Neural cell (in vitro differentiated cells): ENCODE results near the gene TRERF1. TPM values are rescaled to one million over a fixed set of nuclear protein-coding genes. Genes with fewer than 3 reads are reported as not detected.

Experiments used
- H2AFZ ChIP-seq: fragments of 200-600, 300-800 bp; sonication (generic), shearing (Covaris generic); 2 replicates; pipeline ENCODE4 v1.6.0; 2014; ENCODE audit warnings: low read depth, mild to moderate bottlenecking, antibody characterized with exemption, low read length, moderate library complexity
- H3F3A ChIP-seq: fragments of 200-600 bp; shearing (Covaris generic); 2 replicates; pipeline ENCODE4 v1.6.1; 2016; ENCODE audit warnings: mild to moderate bottlenecking, moderate library complexity, mixed read lengths, antibody characterized with exemption, low read length; ENCODE audit not compliant: insufficient read depth, poor library complexity, severe bottlenecking
- H3K27ac ChIP-seq: fragments of 200-600, 300-800 bp; sonication (generic), shearing (Covaris generic); 2 replicates; pipeline ENCODE4 v1.5.1; 2014; ENCODE audit warnings: mild to moderate bottlenecking, low read length, moderate library complexity
- H3K27me3 ChIP-seq: fragments of 300-800, 200-600 bp; sonication (generic), shearing (Covaris generic); 2 replicates; pipeline ENCODE4 v1.6.0; 2014; ENCODE audit warnings: mild to moderate bottlenecking, low read depth, low read length, moderate library complexity; ENCODE audit not compliant: insufficient read depth
- H3K36me3 ChIP-seq: fragments of 300-800, 200-600 bp; sonication (generic), shearing (Covaris generic); 2 replicates; pipeline ENCODE4 v1.5.1; 2014; ENCODE audit warnings: mild to moderate bottlenecking, antibody characterized with exemption, low read length, moderate library complexity; ENCODE audit not compliant: insufficient read depth
- H3K4me2 ChIP-seq: fragments of 300-800, 200-600 bp; sonication (generic), shearing (Covaris generic); 2 replicates; pipeline ENCODE4 v1.6.0; 2014; ENCODE audit warnings: mild to moderate bottlenecking, low read length
- H3K4me3 ChIP-seq: fragments of 300-800, 200-600 bp; sonication (generic), shearing (Covaris generic); 2 replicates; pipeline ENCODE4 v1.5.1; 2014; ENCODE audit warnings: mild to moderate bottlenecking, low read length, moderate library complexity
- H3K79me2 ChIP-seq: fragments of 200-600 bp; shearing (Covaris generic); replicated peaks from 2 replicates; pipeline ENCODE4 v1.6.0; 2014; ENCODE audit warnings: mild to moderate bottlenecking, low read length, moderate library complexity; ENCODE audit not compliant: insufficient read depth
- H3K9ac ChIP-seq: fragments of 300-800, 200-600 bp; sonication (generic), shearing (Covaris generic); 2 replicates; pipeline ENCODE4 v1.6.1; 2016; ENCODE audit warnings: mild to moderate bottlenecking, low read length, mixed read lengths
- H3K9me2 ChIP-seq: fragments of 200-600 bp; shearing (Covaris generic); 2 replicates; pipeline ENCODE4 v1.6.1; 2016; ENCODE audit warnings: mild to moderate bottlenecking, low read length, mixed read lengths; ENCODE audit not compliant: insufficient read depth
- H3K9me3 ChIP-seq: fragments of 200-600, 300-800 bp; sonication (generic), shearing (Covaris generic); 2 replicates; pipeline ENCODE4 v1.6.1; 2016; ENCODE audit warnings: mild to moderate bottlenecking, mixed run types, low read length, moderate library complexity, mixed read lengths
- H4K20me1 ChIP-seq: fragments of 200-600 bp; shearing (Covaris generic); 2 replicates; pipeline ENCODE4 v1.6.1; 2016; ENCODE audit warnings: mild to moderate bottlenecking, mixed run types; ENCODE audit not compliant: insufficient read depth
- EP300 ChIP-seq: fragments of 450-650 bp; conservative IDR thresholded peaks from 2 replicates; pipeline ENCODE4 v1.6.1; 2014; ENCODE audit warnings: antibody characterized with exemption, mild to moderate bottlenecking, moderate library complexity; ENCODE audit not compliant: poor library complexity, severe bottlenecking
- EZH2 ChIP-seq: fragments of 200-600, 300-800 bp; shearing (Covaris generic), sonication (generic); IDR thresholded peaks from 2 replicates; pipeline ENCODE4 v1.6.1; 2014; ENCODE audit warnings: antibody characterized with exemption, low read length, borderline replicate concordance, mild to moderate bottlenecking; ENCODE audit not compliant: insufficient read depth, poor library complexity, severe bottlenecking
- MXI1 ChIP-seq: fragments of 450-650 bp; conservative IDR thresholded peaks from 2 replicates; pipeline ENCODE4 v1.6.1; 2014; ENCODE audit warnings: antibody characterized with exemption, mild to moderate bottlenecking; ENCODE audit not compliant: poor library complexity, severe bottlenecking
- POLR2AphosphoS5 ChIP-seq: IDR thresholded peaks from 2 replicates; pipeline ENCODE4 v1.6.1; 2012
- RAD21 ChIP-seq: fragments of 450-650 bp; conservative IDR thresholded peaks from 2 replicates; pipeline ENCODE4 v1.6.1; 2014; ENCODE audit warnings: antibody characterized with exemption, mild to moderate bottlenecking, moderate library complexity
- SMC3 ChIP-seq: fragments of 450-650 bp; conservative IDR thresholded peaks from 2 replicates; pipeline ENCODE4 v1.6.1; 2014; ENCODE audit warnings: antibody characterized with exemption, mild to moderate bottlenecking, moderate library complexity; ENCODE audit not compliant: poor library complexity
- TAF1 ChIP-seq: IDR thresholded peaks from 2 replicates; pipeline ENCODE4 v1.6.1; 2012; ENCODE audit warnings: low read depth
- polyA plus RNA-seq: library from polyadenylated mRNA; depleted of rRNA; stranded (reverse); fragments of >200 nt; gene quantifications from 2 replicates; pipeline ENCODE4 v1.2.3, GENCODE V29; 2014
- TF ChIP-seq, protein P1 (sequence below): IDR thresholded peaks from 2 replicates; pipeline ENCODE4 v1.6.1; 2012; ENCODE audit warnings: borderline replicate concordance
- TF ChIP-seq, protein P2 (sequence below): fragments of 450-650 bp; IDR thresholded peaks from 2 replicates; pipeline ENCODE4 v1.5.1; 2014; ENCODE audit warnings: antibody characterized with exemption, mild to moderate bottlenecking, moderate library complexity; ENCODE audit not compliant: poor library complexity, severe bottlenecking

The TRERF1 gene
- polyA plus RNA-seq, 1 donor from 2014 or later = 4.5 TPM

DNA sequence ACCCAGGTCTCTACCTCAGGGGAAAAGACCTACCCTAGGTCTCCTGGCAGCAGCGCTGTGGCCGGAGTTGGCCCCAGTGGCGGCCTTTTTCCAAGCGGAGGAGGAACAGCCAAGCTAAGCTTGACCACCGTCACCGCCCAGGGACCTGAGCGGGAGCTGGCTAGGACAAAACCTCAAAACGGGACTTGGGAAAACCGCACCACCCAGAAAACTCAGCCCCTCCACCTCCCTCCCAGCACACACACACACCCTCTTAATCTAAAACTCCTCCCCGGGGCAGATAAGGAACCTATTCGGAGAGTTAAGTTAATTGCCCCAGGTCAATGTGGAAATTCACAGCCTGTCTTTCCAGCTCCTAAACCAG is 2.7 kb upstream of the TRERF1 start:
- H3K27ac ChIP-seq = peak overlapping the region; percentile 100
- no peaks in the 10 kb centered on the region for H3K27me3 ChIP-seq
- H3K9me2 ChIP-seq = no peaks in the 10 kb centered on the region
- no peaks in the 10 kb centered on the region for H3K9me3 ChIP-seq
- peaks cover 16% of the 10 kb centered on the region for H3F3A ChIP-seq
- H3K4me3 ChIP-seq = peak overlapping the region; percentile 94
- peak overlapping the region; percentile 69 for H3K4me2 ChIP-seq
- peaks cover 8% of the 10 kb centered on the region for H3K79me2 ChIP-seq
- H2AFZ ChIP-seq = no peak overlapping the region
- no peaks in the 10 kb centered on the region for H4K20me1 ChIP-seq
- H3K36me3 ChIP-seq = no peaks in the 10 kb centered on the region
- no peak for TF ChIP-seq EZH2
- TF ChIP-seq TAF1 = no peak
- TF ChIP-seq, protein P1, sequence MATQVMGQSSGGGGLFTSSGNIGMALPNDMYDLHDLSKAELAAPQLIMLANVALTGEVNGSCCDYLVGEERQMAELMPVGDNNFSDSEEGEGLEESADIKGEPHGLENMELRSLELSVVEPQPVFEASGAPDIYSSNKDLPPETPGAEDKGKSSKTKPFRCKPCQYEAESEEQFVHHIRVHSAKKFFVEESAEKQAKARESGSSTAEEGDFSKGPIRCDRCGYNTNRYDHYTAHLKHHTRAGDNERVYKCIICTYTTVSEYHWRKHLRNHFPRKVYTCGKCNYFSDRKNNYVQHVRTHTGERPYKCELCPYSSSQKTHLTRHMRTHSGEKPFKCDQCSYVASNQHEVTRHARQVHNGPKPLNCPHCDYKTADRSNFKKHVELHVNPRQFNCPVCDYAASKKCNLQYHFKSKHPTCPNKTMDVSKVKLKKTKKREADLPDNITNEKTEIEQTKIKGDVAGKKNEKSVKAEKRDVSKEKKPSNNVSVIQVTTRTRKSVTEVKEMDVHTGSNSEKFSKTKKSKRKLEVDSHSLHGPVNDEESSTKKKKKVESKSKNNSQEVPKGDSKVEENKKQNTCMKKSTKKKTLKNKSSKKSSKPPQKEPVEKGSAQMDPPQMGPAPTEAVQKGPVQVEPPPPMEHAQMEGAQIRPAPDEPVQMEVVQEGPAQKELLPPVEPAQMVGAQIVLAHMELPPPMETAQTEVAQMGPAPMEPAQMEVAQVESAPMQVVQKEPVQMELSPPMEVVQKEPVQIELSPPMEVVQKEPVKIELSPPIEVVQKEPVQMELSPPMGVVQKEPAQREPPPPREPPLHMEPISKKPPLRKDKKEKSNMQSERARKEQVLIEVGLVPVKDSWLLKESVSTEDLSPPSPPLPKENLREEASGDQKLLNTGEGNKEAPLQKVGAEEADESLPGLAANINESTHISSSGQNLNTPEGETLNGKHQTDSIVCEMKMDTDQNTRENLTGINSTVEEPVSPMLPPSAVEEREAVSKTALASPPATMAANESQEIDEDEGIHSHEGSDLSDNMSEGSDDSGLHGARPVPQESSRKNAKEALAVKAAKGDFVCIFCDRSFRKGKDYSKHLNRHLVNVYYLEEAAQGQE = no peak
- no peak for TF ChIP-seq EP300
- TF ChIP-seq, protein P2, sequence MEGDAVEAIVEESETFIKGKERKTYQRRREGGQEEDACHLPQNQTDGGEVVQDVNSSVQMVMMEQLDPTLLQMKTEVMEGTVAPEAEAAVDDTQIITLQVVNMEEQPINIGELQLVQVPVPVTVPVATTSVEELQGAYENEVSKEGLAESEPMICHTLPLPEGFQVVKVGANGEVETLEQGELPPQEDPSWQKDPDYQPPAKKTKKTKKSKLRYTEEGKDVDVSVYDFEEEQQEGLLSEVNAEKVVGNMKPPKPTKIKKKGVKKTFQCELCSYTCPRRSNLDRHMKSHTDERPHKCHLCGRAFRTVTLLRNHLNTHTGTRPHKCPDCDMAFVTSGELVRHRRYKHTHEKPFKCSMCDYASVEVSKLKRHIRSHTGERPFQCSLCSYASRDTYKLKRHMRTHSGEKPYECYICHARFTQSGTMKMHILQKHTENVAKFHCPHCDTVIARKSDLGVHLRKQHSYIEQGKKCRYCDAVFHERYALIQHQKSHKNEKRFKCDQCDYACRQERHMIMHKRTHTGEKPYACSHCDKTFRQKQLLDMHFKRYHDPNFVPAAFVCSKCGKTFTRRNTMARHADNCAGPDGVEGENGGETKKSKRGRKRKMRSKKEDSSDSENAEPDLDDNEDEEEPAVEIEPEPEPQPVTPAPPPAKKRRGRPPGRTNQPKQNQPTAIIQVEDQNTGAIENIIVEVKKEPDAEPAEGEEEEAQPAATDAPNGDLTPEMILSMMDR = no peak
- TF ChIP-seq POLR2AphosphoS5 = no peak
- TF ChIP-seq MXI1 = no peak
- no peak for TF ChIP-seq RAD21
- no peak for TF ChIP-seq SMC3
- peak overlapping the region; percentile 100 for H3K9ac ChIP-seq

DNA sequence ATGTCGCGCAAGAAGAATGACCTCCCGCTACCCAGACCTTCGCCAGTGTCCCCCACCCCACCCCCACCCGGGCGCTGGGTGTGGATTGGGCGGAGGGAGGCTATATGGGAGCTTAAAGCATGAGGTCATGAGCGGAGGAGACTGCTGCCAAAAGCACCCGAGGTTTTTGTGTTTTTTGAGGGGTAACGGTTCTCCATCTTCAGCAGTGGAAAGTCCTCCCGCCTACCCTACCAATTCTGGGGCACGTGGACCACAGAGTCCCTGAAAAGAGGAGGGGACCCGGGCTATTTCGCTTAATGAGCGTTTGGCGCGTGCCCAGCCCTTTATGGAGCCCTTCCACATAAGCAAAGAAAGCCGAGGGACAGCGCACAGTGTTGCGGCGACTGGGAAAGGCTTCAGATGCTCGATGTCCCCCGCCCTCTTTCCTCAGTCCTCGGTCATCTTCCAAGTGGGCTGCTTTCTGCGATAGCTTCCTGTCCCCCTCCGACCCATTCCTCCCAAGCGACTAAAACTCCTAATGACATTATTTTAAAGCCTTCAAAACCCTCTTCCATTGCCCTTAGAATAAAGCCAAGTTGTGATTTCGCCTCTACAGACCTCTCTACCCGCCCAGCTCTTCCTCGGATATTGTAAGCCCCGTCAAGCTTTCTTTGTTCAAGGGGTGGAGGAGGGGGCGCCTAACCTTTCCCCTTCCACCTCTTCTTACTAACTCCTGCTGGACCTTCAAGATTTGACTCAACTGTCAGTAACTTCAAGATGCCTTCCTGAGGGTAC is 2.1 kb upstream of the TRERF1 start:
- Histone ChIP-seq H3K27ac (peak overlapping the region; percentile 100), H3K9ac (peak overlapping the region; percentile 100), H3K79me2 (peaks cover 14% of the 10 kb centered on the region), H2AFZ (peak overlapping the region; percentile 75), H4K20me1 (no peaks in the 10 kb centered on the region), H3K4me2 (peak overlapping the region; percentile 69), H3F3A (peaks cover 16% of the 10 kb centered on the region), H3K9me2 (no peaks in the 10 kb centered on the region), H3K4me3 (peak overlapping the region; percentile 94), H3K9me3 (no peaks in the 10 kb centered on the region), H3K27me3 (no peaks in the 10 kb centered on the region), H3K36me3 (no peaks in the 10 kb centered on the region)
- TF ChIP-seq TAF1 = no peak
- TF ChIP-seq EZH2 = no peak
- TF ChIP-seq SMC3 = no peak
- no peak for TF ChIP-seq MXI1
- TF ChIP-seq, protein P1 = peak; percentile 53
- TF ChIP-seq, protein P2 = no peak
- no peak for TF ChIP-seq RAD21
- TF ChIP-seq EP300 = no peak
- peak; percentile 18 for TF ChIP-seq POLR2AphosphoS5
